ENCODE data around the gene ABHD12B.

DNA sequence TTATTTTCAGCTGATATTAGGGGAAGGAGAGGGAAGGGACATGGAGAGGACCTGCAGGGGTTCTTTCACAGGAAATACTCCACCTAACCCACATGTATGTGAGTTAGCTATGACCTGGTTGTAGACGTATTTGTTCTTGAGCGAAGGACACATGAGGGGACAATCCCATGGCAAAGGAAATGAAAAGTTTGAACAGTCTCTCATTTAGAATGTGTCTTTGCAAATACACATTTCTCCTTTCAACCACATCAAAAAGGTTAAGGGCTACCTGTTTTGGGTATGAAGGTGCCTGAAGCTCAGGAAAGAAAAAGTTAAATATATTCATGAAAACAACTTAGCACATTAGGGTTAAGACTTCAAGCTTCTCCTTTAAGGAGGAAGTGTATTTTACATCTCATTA lies 65.0 kb downstream of the ABHD12B start:
- TF ChIP-seq, protein P1, sequence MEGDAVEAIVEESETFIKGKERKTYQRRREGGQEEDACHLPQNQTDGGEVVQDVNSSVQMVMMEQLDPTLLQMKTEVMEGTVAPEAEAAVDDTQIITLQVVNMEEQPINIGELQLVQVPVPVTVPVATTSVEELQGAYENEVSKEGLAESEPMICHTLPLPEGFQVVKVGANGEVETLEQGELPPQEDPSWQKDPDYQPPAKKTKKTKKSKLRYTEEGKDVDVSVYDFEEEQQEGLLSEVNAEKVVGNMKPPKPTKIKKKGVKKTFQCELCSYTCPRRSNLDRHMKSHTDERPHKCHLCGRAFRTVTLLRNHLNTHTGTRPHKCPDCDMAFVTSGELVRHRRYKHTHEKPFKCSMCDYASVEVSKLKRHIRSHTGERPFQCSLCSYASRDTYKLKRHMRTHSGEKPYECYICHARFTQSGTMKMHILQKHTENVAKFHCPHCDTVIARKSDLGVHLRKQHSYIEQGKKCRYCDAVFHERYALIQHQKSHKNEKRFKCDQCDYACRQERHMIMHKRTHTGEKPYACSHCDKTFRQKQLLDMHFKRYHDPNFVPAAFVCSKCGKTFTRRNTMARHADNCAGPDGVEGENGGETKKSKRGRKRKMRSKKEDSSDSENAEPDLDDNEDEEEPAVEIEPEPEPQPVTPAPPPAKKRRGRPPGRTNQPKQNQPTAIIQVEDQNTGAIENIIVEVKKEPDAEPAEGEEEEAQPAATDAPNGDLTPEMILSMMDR (conservative IDR thresholded peaks at IDR 0.05 in 1 of 2, IDR thresholded peaks at IDR 0.05 in 1 of 2; ENCODE audit: low read depth in 1 of 2, low read length in 2 of 2): no peak
- no peak for TF ChIP-seq EZH2 (IDR thresholded peaks at IDR 0.05; ENCODE audit: low read length, missing control alignments)

Measured in fibroblast of lung (primary cell).